ENCODE results near the gene UGDH. TPM values are rescaled to one million over a fixed set of nuclear protein-coding genes. Genes with fewer than 3 reads are reported as not detected.

Gene UGDH
- total RNA-seq, 4 donors from 2014 or later: 36.4 to 192 (median 48.9) TPM

GRCh38 chr4:39502019-39502663, 25.1 kb downstream of the UGDH start:
- DNase-seq: no peak
- Histone ChIP-seq H3K36me3 (no peaks in the 10 kb centered on the region), H3K27me3 (no peaks in the 10 kb centered on the region), H3K27ac (no peak overlapping the region), H3K4me3 (no peak overlapping the region), H3K4me1 (no peaks in the 10 kb centered on the region), H3K9me3 (no peaks in the 10 kb centered on the region)
- intact Hi-C loops (cut with DNase I; ENCODE audit: low total_unique reads): no loop called here
- TF ChIP-seq CTCF (IDR thresholded peaks at IDR 0.05) (no peak), POLR2A (IDR thresholded peaks at IDR 0.05) (no peak)

GRCh38 chr4:39498727-39499020, 28.6 kb downstream of the UGDH start:
- H3K36me3 ChIP-seq: no peaks in the 10 kb centered on the region
- intact Hi-C loops (cut with DNase I; ENCODE audit: low total_unique reads): no loop called here

GRCh38 chr4:39497909-39498726, 29.1 kb downstream of the UGDH start:
- intact Hi-C loops (cut with DNase I; ENCODE audit: low total_unique reads): no loop called here
- Histone ChIP-seq H3K36me3 (no peaks in the 10 kb centered on the region), H3K4me3 (no peak overlapping the region)

More at GRCh38 chr4:39498727-39499020, 28.6 kb downstream of the UGDH start:
- Histone ChIP-seq H3K4me3 (no peak overlapping the region), H3K4me1 (no peaks in the 10 kb centered on the region), H3K27me3 (no peaks in the 10 kb centered on the region), H3K9me3 (no peaks in the 10 kb centered on the region), H3K27ac (no peak overlapping the region)
- DNase-seq: no peak
- TF ChIP-seq POLR2A (IDR thresholded peaks at IDR 0.05): no peak

GRCh38 chr4:39495446-39496213, 31.6 kb downstream of the UGDH start:
- intact Hi-C loops (cut with DNase I; ENCODE audit: low total_unique reads): no loop called here
- Histone ChIP-seq H3K27ac (no peak overlapping the region), H3K4me1 (no peaks in the 10 kb centered on the region), H3K4me3 (no peak overlapping the region), H3K36me3 (no peaks in the 10 kb centered on the region), H3K9me3 (no peaks in the 10 kb centered on the region), H3K27me3 (no peaks in the 10 kb centered on the region)
- TF ChIP-seq POLR2A (IDR thresholded peaks at IDR 0.05) (no peak), CTCF (IDR thresholded peaks at IDR 0.05) (no peak)
- no peak for DNase-seq

More at GRCh38 chr4:39497909-39498726, 29.1 kb downstream of the UGDH start:
- H3K27ac ChIP-seq: no peak overlapping the region
- H3K27me3 ChIP-seq: no peaks in the 10 kb centered on the region
- no peak for TF ChIP-seq CTCF (IDR thresholded peaks at IDR 0.05)
- no peak for TF ChIP-seq POLR2A (IDR thresholded peaks at IDR 0.05)
- H3K4me1 ChIP-seq: no peaks in the 10 kb centered on the region
- no peaks in the 10 kb centered on the region for H3K9me3 ChIP-seq
- DNase-seq: no peak

- DNase-seq: no peak
- Histone ChIP-seq H3K4me1 (no peaks in the 10 kb centered on the region), H3K4me3 (no peak overlapping the region), H3K36me3 (no peaks in the 10 kb centered on the region), H3K9me3 (no peaks in the 10 kb centered on the region), H3K27me3 (no peaks in the 10 kb centered on the region), H3K27ac (no peak overlapping the region)
- intact Hi-C loops (cut with DNase I; ENCODE audit: low total_unique reads): no loop called here
- TF ChIP-seq POLR2A (IDR thresholded peaks at IDR 0.05): no peak
These were observed 32.9 kb downstream of the UGDH start for GRCh38 chr4:39494354-39494753.

- Histone ChIP-seq H3K4me3 (no peak overlapping the region), H3K4me1 (no peaks in the 10 kb centered on the region), H3K9me3 (no peaks in the 10 kb centered on the region), H3K36me3 (no peaks in the 10 kb centered on the region), H3K27ac (no peak overlapping the region), H3K27me3 (no peaks in the 10 kb centered on the region)
- intact Hi-C loops (cut with DNase I; ENCODE audit: low total_unique reads): no loop called here
- DNase-seq: no peak
- TF ChIP-seq POLR2A (IDR thresholded peaks at IDR 0.05): no peak
- no peak for TF ChIP-seq CTCF (IDR thresholded peaks at IDR 0.05)
These were observed 36.9 kb downstream of the UGDH start for GRCh38 chr4:39490322-39490721.
